ENCODE results near the gene FRMD3.
A peak's percentile ranks its signal among the peaks of the same experiment; 100 is the strongest.

FRMD3 gene

DNA sequence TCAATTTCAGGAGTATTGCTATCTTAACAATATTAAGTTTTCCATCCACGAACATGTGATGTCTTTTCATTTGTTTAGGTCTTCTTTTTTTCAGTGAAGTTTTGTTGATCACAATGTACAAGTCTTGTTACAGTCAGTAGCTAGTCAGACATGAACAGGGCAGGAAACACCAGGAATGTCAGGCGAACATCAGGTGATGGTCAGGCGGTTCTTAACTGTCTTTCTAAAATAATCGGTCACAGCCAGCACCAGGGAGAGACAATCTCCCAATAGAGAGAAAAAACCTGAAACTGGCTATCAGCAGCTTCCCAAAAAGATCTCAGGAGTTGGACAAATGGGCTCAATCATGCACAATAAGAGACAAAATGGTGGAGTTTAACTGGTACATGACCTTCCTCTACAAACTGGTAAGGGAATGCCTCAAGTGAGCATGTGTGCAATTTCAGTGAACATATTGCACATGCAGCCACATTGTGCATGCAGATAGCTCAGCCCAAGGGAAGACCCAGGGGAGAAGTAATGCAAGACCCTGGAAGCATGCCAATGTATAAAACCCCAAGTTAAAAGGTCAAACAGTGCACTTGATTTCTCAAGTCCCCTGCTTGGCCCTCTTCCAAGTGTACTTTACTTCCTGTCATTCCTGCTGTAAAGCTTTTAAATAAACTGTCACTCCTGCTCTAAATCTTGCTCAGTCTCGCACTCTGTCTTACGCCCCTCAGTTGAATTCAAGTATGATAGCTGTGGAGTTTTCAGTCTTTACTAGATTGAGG lies 299.1 kb downstream of the FRMD3 start:
- DNase-seq, result peak in 1 of 56 donors; percentile 1

DNA sequence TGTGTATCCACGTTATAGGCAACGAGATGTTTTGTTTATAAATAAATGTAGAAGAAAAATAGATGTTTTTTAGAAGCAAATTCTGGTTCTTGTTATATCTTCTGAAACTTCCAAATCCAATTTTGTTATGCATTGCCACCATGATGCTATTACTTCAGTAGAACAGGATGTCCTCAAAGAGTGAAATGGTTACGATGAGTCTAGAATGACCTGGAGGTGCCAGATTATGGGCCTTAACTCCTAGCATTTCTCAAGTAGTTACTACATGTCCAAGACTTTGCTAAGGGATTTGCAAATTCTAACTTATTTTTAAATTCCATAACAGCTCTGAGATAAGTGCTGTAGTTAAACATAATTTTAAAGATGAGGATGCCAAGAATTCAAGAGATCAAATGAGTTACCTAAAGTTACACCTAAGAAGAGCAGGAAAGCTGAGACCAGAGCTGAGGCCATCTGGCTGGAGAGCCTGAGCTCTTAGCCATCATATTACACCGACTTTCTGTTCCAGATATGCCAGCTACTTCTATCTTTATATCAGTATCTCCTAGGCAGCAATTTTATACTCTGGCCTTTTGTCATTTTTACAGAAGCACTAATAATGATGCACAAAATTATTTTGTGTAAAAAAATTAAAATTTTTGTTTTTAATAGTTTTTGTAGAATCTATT lies 302.0 kb downstream of the FRMD3 start:
- no peak for DNase-seq

DNA sequence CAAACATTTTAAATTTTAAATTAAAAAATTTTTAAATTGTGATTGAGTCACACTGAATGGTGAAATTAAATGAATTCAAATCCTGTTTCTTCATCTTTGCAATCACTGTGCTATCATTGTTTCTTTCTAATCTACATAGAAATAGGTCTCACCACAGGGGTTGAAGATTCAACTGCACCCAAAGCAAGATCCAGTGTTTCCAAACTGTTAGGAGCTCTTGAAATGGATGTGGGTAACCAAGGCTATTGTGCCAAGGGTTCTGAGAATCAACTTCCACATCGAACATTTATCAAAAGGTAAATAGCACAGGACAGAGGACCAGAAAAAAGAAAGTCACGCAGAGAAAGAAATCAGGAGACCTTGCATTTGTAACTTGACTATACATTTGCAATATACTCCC lies 302.7 kb downstream of the FRMD3 start:
- DNase-seq, result no peak

DNA sequence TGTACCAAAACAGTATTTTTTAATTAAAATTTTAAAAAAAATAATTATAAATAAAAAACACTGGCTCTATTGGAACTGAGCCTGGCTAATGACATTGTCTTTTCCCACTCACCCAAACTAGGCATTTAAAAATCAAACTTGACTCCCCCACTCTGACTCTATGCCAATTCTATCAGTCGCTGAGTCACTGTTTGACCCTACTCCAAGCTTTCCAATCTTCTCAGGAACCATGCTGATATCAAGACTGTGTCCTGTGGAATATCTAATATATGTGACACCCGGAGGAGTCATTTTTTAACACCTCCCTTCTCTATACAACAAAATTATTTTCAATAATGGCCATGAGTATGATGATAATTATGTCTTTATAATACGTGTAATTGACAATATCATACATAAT lies 303.7 kb downstream of the FRMD3 start:
- no peak for DNase-seq

DNA sequence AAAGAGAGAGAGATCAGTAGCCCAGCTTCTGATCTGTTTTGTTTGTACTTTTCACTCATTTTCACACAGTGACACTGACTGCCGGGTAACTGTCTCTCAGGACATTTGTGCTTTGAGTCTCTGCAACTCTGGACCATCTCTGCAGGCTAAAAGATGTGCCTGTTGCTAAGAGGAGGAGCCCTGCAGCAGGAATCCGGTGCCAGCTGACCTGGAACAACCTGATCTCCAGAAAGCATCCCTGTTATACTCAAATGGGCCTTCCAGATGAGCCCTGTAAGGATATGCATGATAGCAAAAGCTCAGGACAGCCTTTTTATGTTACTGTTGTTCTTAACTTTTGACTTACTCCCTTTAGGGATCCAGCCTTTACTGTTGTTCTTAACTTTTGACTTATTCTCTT lies 304.6 kb downstream of the FRMD3 start:
- DNase-seq, result no peak

DNA sequence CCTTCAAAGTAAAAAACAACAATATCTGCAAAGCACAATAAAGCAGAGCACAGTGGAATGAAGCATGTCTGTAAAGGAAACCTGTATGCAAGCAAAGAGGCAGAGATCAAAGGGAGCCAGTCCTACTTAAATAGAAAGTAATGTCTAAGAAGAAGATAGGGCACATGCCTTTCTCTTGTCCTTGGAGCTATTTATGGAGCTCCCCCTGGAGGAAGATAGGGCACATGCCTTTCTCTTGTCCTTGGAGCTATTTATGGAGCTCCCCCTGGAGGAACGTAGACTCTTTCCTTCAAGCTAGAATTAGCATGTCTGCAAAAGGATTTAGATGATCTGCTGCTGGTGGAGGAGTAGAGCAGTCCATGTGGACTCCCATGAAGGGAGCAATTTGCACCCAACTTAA lies 307.2 kb downstream of the FRMD3 start:
- DNase-seq, result no peak

DNA sequence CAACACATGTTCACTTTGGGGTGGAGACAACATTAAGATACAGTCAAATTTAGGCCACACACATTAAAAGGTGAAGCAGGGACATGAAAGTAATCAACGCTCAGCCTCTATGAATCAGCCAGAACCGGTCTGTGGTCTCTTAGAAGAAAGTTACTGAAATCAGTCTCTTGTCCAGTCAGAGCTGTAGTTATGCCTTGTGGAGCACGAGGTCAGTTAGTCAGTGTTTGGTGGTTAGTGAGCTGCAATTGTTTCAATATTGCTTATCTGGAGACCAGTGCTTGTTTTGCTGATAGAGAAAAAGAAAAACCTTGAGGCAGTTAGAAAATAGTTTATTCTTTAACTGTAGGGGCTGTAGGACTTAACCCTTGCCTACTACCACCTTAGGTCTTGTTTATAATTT lies 317.5 kb downstream of the FRMD3 start:
- DNase-seq, result no peak

DNA sequence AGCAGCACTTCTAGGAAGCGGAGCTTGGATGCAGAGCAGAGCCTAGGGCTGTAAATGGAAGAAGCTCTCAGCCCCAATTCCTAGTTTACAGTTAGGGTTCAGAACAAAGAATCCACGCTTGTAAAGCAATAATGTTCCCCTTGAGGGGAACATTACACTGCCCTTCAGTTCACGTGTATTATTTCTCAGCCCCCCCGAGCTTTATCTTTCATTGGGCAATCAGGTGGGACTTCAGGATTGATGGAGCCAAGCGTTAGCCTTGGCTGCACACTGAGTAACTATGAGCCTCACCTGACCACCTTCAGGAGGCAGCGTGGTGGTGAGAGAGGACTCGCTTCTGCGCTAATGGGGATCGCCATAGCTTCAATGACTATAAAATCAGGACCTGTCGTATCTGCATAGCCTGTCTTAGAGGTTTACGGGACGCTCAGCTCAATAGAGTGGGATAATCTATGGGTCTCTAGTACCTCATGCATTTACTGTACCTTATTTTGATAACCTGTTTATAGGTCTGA lies 318.2 kb downstream of the FRMD3 start:
- DNase-seq, result no peak

DNA sequence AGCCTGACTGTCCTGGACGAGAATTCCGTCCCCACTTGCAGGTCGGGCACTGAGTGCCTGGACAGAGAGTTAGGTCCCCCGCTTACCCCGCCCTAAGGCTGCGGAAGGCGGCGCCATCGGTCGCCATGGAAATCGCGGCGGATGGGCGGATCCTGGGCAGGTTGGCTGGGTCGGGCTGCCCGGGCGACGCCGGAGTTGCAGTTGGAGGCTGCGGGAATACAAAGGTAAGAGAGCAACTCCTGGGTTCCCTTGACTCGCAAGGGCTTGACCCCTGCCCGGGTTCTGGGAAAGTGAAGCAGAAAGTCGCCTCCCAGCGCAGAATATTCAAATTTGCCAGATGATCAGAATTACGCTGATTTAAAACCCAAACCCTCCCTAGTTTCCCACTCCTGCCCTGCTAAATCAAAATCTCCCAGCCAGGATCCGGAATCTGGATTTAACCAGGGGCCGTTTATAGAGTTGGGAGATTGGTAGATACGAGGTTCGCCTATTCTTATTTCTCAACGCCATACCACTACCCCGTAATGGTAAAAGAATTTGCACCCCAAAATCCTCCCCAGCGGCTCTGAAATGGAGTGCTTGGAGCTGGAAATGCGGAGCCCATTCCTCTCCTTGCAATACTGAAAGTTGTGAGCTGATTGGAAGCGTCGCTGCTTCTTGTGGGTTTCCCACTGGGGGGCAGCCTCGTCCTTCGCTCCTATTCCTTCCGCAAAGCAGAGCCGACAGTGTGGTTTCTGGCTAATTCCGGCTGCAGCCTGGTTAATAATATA lies 318.9 kb downstream of the FRMD3 start:
- DNase-seq, result peak in 53 of 56 donors; percentile 4 to 87 (median 52)

DNA sequence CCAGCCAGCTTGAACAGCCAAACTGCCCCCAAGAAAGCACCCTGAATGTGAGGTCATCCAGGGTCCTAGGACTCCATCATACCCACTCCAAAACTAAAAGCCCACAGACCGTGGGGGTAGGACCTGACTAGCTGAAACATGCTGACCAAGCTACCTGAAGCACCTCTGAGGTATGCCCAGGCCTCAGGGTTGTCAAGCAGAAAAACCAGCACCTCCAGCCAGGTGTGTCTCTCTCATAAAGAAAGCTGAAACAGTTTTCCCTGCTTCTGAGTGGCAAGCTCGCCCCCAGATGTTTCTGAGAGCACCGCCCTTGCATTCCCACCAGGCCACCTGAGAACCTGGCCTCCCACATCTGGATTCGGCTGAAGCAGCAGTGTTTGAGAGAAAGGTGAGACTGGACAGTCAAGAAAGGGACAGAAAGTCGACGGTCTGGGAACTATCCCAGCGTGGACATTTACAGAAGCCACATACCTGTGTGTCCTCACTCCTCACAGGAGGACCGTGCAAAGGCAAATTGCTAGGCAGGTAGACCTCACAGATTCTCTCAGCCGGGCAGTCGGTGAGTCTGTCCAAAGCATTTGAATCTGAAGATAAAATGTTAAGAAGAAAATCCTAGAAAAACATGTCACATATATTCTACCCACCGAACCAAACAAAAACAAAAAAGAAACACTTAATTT lies 319.6 kb downstream of the FRMD3 start:
- DNase-seq, result no peak

DNA sequence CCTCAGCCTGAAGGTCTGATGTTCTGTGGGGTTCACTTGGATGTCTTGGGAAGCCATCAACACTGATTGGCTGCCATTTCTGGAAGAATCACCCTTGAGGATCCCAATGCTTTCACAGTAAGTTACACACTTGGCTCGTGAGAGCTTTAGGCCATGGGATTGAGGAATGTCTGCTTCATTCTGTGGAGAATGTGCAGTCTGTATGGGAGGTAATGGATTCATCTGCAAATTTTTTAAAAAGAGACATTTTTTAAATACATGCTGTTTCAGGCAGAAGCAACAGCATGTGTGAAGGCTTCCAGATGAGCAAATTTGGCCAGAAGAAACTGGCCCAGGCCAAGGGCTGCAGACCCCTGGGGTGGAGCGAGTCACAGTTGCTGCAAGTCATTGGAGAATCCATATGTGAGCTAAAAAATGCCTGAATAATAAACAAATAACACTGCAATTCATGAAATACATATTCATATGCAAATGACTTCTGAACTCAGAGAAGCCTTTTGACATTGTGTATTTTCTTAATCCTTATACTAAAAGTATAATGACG lies 328.9 kb downstream of the FRMD3 start:
- no peak for DNase-seq

DNA sequence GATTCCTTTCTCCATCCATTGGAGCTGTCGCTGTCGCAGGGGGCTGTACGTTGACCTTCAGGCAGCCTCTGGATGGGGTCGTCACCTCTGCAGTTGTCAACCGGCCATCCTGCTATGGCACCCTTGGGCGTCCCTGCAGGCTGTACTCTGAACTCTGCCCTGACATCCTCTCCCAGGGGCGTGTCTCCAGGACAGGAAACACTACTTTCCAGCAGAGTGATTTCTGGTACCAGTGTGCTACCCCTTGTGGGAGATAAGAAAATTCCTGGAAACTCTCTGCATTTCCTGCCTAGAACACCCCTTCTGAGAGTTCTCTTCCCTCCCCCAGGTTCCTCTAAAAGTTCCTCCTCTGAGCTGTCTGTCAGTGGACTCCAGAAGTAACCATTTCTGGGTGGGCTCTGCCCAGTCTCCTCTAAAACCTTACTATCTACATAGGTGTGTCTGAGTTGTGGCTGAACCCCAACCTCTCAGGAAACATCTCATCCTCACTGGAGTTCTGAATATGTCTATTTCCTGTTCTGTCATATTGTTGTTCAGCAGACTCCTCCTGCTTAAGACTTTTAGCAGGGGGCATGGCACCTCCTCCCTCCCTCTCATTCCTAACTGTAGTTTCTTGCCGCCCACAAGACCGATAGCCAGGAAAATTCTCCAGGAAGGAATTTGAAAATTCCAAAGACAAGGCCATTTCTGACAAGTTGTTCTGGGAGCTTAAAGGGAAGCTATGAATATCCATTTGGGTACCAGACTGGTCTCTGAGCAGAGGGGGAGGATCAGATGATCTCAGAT lies 329.9 kb downstream of the FRMD3 start:
- DNase-seq, result no peak

DNA sequence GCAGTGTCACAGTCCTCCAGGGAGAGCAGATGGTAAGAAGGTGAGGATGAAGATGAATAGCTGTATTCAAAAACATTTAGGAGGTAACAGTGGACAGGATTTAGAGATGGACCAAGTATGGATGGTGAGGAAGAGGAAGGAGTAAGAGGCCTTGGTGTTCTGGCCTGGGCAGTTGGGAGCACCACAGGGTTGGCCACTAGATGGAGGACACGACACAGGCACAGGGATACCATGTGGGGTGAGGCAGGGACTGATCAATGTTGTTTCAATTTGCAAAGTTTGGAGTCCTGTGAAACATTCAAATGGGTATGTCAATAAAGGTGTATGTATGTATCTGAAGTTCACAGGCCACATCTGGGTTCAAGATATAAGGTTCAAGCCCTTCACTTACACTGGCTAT lies 334.2 kb downstream of the FRMD3 start:
- DNase-seq, result no peak

DNA sequence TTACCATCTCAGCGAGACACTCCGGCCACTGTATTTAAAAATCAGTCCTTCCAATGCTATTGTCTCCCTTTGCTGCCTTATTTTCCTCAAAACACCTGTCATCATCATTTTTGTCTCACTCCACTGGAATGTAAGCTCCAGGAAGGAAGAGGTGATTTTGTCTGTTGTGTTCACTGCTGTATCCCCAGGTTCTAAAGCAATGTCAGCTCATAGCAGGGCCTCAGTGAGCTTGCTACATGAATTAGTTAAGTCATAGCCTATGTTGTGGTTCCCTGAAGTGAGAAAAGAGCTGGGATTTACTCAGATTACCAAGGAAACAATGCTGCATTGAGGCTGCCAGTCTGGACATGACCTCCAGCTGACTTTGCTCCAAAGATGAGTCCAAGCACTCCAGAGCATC lies 337.7 kb downstream of the FRMD3 start:
- no peak for DNase-seq

DNA sequence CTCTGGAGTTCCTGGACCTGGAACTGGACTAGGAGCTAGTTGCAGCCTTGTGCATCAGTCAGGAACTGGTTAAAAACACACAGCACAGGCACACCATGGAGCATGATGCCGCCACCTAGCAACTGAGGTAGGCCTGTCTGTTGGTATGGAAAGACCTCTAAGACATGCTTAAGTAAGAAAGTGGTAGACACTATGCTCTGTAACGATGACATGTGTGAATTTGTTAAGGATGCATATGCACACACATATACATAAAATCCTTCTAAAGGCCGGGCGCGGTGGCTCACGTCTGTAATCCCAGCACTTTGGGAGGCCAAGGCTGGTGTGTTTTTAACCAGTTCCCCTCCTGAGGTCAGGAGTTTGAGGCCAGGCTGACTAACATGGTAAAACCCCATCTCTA lies 338.4 kb downstream of the FRMD3 start:
- DNase-seq, result no peak

DNA sequence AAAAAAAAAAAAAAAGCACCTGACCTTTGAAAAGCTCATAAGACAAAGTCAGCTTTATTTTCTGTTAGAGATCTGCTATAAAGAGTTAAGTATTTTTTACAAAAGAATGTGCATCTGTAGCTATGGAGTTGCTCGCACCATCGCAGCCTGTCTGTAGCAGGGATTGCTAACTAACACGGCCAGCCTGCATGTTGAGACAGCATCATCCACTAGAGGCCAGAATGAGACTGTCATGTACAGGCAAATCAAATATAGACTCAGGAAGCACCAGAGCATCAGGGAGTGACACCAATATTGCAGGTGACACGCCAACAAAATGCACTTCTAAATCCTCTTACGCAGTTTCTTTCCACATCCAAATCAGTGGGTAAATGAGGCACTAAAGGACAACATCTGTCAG lies 339.0 kb downstream of the FRMD3 start:
- DNase-seq, result peak in 42 of 56 donors; percentile 2 to 79 (median 30)

DNA sequence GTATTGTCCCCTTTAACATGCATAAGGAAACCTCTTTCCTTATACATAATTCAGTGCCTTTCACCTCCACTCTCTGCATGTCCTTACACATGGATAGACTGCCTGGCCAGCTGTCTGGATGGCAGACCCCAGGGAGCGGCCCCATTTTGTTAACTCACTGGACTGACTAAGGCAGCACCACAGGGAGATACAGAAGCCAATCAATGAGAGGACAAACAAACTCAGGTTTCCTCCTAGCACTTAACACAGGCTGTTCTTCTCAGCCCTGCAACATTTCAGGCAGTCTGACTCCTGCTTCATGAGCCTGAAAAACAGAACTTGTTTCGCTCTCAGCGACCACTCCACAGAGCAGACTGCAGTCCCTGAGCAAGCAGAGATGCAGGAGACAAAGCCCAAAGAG lies 339.8 kb downstream of the FRMD3 start:
- no peak for DNase-seq

DNA sequence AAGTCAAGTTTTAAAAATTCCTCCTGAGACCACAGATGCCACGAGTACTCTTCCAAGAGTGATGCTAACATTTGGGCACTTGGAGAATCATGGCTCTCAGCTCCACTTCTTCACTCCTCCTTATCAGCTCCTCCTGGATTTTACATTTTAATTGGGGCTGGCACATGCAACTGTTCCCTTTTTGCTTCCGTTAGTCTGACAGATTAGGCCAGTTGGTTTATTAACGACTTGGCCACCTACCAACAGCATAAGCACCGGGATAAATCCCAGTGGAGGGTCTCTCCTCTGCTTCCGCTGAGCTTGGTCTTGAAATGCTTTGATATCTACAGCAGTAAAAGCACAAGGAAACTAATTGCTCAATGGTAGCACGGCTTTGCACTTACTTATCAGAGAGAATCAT lies 340.6 kb downstream of the FRMD3 start:
- DNase-seq, result no peak

DNA sequence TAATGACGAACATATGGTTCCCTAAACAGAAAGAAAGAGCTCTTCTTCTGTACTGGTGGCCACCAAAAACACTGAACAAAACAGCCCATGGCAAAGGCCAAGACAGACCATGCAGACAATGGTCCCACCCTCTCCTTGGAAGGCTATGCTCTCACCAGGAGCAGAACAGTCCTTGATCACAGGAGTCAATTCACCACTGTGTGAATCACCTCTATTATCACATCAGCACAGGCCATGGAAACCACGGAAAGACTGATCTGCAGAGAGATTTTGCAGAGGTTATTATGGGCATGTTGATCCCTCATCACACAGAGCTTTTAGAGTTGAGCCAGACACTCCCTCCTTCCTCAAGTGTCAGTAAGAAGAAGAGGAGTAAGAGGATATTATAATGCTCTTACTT lies 341.3 kb downstream of the FRMD3 start:
- no peak for DNase-seq

Measured in amygdala (tissue), 56 donors.